AG08395 (cell line): Measurements from ENCODE around the gene BUB1B.
A peak's percentile ranks its signal among the peaks of the same experiment; 100 is the strongest.

Experiments
- DNase-seq: peaks from one replicate; pipeline ENCODE4 v3.0.0; 2012; ENCODE audit warnings: mixed read lengths, low spot score

The BUB1B gene

DNA sequence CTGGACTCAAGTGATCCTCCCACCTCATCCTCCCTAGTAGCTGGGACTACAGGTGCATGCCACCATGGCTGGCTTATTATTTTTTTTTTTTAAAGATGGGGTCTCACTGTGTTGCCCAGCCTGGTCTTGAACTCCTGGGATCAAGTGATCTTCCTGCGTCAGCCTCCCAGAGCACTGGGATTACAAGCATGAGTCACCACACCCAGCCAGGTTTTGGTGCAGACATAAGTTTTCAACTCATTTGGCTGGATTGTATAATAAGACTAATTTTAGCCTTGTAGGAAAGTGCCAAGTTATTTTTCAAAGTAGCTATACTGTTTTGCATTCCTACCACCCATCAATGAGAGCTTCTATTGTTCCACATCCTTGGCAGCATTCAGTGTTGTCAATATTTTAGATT, 32.1 kb downstream of the BUB1B start:
- peak; percentile 51 for DNase-seq

DNA sequence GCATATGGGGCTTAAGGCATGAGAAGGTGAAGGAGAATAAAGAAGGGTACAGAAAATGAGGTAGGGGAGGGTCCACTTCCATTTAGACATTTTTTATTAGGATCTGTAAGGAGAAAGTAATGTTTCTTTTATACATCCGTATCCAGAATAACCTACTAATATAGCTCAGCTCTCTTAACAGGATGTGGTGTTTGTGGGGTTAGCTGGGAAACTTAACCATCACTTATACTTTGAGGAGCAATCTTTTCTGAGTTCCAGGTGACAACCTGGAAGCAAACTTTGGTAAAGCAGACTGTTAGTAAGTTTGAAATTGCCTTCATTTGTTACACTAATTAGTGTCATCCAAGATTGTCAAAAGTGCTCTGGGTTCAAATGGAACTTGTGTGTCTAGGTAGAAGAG, 36.6 kb downstream of the BUB1B start:
- no peak for DNase-seq

DNA sequence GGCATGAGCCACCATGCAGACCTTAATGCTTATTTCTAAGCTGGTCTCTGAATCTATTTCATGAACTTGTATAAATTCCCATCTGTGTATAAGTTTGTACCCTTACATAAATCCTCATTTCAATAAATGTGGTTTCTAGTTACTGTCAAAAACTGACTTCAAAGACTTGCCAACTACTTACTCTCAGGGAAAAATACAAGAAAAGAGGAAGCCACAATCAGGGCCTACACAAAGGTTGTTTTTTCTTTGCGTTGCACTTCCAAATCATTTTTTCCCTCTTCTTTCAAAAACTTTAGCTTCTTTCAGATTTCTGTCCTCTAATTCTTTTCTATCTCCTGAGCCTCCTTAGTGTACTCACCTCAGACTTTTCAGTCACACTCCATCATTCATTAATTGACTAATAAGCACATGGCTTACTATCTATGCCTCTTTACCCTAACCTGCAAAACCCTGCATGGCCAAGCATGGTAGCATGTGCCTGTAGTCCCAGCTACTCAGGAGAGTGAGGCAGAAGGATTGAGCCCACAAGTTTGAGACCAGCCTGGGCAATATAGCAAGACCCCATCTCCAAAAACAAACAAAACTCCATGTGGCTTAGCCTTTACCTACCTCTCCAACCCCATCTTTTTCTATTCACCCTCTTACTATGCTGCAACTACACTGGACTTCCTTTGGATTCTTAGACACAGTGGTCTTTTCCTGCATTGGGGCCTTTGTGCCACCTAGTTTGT, 37.7 kb downstream of the BUB1B start:
- no peak for DNase-seq

DNA sequence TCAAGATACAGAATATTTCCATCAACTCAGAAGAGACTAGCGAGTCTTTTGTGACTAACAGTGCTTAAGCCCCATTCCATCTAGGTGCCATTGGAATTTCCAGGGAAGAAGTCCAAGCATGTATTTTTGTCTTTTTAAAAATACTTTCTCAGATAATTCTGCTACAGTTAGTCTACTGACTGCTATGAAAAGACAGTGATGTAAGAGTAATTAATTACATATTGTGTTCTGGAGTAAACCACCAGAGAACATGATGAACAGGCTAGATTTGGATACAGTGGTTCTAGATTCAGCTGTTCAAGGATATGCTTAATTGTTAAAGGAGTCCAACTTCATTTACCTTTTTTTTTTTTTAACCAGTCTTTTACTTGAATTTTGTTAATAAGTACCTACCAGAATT, 43.2 kb downstream of the BUB1B start:
- DNase-seq, result no peak

DNA sequence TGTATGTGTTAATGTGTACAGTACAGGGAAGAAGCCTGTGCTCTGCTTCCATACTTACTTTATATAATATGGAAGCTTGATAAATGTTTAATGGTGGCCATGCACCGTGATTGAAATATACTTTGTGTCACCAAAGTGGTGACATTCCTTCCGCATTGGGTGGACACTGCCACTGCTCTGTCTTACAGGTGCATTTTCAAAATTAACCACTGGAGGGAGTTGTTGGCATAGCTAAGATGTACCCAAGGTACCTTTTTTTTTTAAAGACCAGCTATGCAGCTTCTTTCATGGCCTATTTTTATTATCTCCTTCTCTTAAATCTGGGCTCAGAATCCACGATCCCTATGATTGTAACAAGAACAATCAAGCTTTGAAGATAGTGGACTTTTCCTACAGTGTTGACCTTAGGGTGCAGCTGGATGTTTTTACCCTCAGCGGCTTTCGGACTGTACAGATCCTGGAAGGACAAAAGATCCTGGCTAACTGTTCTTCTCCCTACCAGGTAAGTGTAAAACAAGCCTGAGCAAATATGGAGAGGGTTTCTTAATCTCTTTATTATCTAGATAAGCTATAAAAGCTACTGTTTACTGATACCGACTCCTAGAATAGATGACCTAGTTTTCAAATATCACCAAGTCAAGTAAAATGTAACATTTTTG, 56.4 kb downstream of the BUB1B start:
- DNase-seq, result peak; percentile 76

DNA sequence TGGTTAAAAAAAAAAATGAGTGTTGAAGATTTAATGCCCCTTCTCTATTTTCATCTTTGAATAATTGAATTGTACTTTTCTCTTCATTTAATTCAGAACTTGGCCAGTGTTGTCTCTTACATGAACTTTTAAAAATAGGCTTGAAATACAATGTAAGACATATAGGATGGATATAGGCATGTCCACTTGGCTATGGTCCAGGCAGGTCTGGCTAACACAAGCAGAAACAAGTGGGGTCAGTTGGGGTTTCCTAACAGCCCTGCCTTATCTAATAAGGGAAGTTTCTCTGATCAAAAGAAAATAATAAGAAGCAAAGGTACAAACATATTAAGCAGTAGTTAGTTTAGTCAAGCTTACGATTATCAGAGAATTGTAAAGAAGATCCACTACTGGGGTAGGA, 58.9 kb downstream of the BUB1B start:
- no peak for DNase-seq

DNA sequence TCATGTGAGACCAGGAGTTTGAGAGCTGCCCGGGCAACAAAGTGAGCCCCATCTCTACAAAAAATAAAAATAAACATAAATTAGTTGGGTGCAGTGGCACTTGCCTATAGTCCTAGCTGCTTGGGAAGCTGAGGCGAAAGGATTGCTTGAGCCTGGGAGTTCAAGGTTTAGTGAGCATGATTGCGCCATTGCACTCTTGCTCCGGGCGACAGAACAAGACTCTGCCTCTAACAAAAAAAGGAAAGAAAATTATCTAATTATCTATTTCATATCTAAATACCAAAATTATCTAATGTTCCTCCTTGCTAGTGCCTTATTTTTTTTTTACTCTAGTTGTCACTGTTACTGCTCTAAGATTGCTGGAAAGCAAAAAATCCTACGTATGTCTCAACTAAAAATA, 61.3 kb downstream of the BUB1B start:
- no peak for DNase-seq

DNA sequence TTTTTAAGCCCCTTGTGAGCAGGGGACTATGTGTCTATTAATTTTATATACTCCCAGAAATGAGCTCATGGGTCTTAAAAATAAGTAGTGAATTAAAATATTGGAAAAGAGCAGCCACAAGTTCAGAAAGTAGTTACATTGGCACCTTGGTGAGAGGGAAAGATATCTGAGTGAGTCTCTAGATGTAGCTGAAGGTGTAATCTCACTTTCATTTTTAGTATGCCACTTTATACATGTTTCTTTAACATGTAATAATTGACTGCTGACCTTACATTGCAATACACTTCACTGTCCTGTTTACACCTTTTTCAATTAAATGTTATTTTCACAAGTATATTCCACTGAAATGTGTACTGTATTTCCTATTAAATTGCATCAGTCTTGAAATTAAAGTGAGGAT, 65.9 kb downstream of the BUB1B start:
- no peak for DNase-seq

DNA sequence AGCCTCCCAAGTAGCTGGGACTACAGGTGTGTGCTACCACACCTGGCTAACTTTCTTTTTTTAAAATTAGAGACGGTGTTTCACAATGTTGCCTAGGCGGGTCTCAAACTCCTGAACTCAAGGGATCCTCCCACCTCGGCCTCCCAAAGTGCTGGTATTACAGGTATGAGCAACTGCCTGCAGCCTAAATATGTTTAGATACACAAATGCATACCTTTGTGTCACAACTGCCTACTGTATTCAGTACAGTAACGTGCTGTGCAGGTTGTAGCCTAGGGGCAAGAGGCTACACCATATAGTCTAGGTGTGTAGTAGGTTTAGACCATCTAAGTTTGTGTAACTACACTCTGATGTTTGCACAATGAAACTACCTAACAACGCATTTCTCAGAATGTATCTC, 68.4 kb downstream of the BUB1B start:
- no peak for DNase-seq

DNA sequence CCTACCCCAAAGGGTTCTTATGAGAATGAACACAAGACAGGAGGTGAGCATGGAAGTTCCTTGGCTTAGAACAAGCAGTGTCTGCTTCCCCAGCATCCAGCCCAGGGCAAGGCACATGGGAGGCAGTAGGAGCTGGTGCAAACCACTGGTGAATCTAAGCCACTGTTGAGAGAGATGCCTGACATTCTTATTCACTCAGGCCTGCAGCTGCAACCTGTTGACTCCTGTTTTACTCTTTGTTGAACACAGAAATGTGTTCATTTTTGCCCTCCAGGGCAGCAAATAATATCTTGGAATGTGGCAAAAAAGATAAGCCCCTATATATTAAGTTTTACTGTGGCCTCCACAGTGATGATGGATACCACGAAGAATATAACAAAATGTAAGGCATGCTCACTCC, 69.1 kb downstream of the BUB1B start:
- DNase-seq, result no peak

DNA sequence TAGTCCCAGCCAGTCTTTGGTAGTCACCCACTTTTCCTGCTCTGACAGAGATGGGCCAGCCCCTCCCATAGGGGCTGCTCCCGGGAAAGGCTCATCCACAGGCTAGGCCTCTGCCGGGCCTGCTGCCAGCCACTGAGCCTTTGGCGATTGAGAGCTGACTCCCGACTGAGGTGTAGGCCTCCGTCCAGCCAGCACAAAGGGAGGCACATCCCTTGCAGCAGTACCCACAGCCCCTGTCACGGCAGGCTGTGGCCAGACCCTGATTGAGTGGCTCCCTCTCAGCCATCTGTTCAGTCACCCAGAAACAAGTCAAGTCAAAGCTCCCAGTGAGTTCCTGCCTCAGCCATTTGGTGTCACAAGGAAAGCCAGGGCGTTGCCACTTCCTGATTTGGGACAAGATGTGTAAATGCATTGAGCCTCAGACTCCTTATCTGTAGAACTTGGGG, 71.8 kb downstream of the BUB1B start:
- DNase-seq, result no peak

DNA sequence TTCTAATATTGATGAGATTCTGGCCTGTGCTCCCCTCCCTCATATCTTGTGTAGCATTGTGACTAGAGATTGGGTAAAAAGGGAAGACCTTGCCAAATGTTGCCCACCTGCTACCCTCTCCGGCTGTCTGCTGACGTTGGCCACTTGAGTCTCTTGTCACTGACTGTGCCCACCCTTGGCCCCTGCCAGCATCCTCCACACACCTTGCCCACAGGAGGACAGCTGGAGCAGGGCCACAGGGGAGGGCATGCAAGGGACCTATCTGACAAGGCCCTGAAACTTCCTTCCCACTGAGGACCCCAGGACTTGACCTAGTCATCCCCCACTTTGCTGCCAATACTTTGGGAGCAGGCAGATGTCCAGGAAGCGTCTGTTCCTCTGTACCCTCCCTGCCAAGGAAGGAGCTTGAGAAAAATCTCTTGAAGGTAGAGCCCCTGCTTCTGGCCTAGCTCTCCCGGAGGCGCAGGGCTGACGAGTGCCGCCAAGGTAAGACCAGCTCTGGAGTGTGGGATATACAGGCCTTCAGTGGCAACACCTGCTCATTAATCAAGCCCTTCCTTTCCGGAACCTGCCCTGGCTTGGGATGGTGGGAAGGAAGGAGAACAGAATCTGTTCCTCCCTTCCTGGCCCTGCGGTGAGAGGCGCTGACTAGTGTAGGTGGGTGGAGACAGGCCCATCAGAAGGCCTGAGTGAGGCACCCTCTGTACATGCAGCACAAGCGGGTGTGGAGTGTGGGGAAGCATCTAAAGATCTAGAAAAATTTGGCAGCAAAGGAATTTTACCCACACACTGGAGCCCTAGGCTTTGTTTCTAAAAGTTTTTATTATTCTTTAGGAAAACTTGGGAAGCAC, 73.1 kb downstream of the BUB1B start:
- no peak for DNase-seq

DNA sequence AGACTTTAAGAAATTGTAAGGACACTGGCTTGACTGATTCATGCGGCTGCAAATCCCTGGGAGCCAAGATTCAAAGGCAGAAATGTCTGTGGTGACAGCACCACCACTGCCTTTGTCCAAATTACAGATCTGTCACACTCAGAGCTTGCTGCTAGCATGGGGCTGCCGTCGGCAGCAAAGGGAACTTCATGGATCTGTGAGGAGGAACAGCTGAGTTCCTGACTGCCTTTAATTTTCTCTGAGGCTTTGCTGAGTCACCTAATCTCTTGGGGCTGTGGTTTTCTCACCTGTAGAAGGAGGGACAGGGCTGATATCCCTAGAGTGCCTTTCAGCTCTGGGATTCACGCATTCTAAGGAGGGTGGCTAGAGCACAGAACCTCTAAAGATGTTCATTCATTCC, 73.9 kb downstream of the BUB1B start:
- no peak for DNase-seq

DNA sequence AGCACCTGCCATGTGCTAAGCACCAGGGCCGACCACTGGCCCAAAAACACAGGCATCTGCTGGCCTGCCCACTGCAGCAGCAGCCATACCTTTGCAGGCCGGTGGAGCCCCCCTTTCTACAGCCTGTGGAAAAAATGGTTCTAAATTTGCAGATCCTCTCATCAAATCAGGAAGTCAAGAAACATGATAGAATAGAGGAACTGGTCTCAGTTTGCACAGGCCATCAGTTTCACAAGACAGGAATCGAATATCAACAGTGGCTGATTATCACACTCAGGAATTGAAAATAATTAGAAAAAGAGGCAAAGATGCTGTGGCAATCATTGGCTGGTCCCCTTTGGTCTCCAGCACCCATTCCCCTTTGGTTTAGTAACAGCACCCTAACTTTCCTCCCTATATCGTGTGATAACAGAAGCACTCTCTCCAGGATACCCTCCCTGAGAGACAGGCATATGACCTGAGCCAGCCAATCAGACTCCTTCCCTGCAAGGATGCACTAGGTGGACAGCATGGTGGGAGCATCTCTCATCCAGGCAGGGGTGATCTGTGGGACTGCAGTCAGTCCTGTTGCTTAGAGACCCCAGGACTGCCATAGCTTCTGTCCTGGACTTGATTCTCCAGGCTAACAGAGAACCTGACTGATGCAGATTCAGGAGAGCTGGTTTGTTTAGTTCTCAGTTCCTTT, 74.5 kb downstream of the BUB1B start:
- no peak for DNase-seq

DNA sequence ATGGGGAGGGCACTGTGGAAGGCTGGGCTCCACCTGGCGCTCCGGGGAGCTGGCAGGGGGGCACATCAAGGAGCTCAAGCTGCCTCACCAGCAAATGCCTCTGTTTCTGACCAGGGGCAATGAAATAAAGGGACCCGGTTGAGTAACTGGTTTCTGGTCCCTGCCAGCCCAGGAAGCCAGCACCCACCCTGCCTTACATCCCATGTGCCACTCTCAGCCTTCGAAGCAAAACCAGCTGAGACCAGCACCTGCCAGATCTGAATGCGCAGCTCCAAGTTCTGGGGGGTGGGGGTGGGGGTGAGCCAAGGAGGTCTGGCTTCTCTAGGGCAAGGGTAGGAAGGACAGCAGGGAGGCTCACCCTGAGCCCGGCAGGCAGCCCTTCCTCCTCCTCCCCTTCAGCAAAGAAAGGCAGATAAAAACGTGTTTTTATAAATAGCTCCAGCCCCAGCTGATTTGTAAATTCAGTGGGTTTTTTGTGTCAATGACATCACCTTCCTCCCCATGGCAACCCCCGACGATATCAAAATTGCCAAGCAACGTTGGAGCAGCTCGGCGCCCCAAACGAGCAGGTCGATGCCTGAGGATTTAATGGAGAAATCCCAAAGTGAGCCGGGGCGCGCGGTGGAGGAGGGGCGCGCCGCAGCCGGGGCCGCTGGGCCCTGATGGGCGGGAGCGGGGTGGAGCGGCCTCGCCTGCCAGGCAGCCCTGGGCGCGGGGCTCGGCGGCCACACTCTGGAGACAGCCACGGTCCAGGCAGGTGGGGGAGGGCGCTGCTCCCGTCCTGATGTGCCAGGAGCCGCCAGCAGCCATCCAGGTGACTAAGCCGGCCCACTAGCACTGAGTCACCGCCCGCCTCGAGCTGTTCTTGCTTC, 77.9 kb downstream of the BUB1B start, which contains the start of gene PAK6:
TSS of gene PAK6 (plus strand) at position 532 of the 872 bp plus-strand sequence. CDS start 25,723 bp downstream, outside the sequence.
- peak; percentile 72 for DNase-seq

DNA sequence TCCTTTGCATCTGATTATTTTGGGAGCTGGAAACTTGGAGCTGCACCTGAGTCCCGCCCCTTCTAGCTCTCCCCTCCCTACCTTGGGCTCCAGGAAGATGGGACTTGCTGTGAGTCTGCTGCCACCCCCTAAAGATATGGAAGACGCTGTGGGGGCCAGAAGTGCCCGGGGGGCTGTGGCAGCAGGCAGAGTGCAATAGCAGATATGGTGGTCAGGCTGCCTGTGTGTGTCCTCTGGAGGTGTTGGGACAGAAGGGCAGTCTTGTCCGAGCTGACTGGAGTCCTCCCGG, 78.5 kb downstream of the BUB1B start:
- no peak for DNase-seq

DNA sequence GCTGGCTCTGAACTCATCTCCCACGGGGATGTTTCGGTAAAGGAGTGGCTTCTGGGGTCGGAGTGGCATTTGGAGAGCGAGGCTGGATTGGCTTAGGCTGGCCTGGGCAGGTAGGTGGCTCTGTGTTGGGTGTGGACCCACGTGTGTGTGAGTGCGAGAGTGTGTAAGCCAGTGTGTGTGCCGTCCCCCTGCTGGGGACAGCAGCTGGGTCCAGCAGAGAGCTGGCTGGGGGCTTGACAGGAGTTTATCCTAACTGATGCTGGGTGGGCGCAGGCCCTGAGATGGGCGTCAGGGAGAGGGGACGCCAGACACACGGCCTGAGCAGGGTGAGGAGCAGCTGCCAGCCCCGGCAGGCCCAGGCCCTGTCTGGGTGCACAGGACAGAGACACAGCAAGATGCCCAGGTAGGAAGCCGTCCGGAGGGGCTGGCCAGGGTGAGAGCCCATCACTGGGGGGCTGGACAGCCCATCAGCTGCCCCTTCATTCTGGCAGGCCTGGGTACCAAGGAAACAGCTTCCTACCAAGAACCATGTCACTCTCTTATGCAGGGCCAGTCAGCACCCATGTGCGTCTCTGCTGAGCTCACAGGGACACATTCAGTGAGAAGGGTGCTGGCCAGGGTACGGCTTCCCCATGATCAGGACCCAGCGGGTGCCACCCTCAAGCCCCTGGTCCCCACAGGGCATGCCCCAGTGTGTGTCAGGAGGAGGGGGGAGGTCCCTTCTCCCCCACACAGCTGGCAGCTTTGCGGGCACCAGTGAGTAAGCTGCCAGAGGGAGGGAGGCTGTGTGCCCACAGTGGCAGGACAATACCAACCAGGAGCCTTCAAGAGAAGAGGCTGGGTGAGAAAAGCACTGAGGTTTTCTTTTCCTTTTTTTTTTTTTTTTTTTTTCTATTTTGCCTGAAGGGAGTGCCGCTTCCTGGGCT, 79.1 kb downstream of the BUB1B start:
- DNase-seq, result no peak

DNA sequence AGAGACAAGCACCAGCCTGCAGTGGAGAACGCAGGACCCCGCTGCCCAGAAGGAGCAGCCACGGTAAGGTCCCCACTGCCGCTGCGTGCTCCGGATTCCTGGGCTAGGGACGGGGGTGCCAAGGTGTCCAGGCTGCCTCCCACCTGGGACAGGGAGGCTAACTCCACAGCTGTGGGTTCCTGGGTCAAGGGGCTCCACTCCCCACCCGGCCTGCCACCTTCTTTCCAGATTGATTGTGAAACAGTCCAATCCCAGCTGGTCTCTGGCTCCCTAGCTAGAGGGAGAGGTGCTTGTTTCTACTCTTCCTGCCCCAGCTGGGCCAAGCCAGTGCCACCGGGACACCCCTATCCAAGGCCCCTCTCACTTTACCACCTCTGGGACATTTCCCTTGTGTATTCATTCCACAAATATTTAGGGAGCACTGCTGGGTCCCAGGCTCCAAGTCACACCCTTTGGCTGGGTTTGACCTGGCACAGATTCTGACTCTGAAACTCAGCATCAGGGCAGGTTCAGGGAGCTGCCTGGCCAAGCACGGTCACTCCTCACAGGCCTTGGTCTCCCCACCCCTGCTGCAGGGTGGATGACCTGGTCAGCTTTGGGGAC, 79.9 kb downstream of the BUB1B start:
- DNase-seq, result no peak

DNA sequence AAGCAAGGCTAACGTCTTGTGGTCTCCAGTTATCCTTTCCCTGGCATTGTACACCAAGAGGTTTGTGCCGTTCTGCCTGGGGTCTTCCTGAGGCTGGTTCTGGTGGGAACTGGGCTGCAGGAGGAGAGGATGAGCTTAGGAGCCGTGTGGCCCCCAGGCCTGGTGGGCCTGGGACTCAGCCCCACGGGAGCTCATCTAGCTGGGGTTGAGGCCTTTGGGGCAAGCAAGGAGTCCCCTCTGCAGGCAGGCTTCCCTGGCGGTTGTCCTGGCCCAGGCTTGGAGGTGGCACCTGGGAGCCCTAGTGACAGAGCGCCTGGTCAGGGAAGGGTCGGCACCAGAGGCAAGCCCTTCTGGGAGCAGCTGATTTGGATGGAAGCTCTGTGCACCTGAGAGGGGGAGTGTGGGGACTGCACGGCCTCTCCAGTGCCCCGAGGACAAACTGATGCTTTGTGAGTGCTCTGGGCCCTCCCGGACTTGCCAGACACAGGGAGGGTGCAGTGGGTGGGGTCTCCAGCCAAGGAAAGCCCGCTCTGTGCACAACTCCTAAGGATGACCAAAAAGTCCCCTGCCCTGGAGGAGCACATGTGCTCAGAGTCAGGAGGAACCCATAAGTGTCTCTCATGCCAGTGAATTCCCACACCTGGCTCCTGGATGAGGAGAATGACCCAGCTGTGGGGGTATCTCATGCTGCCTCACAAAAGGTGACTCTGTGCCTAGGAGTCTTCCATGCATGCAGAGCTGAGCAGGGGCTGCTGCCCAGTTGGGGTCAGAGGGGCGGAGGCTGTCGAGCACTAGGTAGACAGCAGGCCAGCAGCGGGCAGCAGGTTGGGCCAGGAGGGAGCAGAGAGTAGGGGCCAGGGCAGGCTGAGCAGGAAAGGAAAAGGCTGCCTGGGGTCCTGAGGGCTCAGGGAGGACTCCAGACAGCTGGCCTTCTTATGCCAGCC, 80.7 kb downstream of the BUB1B start:
- DNase-seq, result no peak
